Stimulated activated CD8-positive, alpha-beta memory T cell treated with anti-CD3 and anti-CD28 coated beads, Interleukin-2, amount 100 ng/mL, for 48 hours (primary cell): ENCODE results near the gene ERFE.

ENCODE experiments used
- DNase-seq, 2 donors: peaks; one replicate each; pipeline ENCODE4 v3.0.0-alpha.2; 2020; ENCODE audit warnings: low read depth in 2 of 2

Gene ERFE

GRCh38 chr2:238126338-238126737 lies 32.4 kb upstream of the ERFE start:
- DNase-seq: no peak

- no peak for DNase-seq
Measured at GRCh38 chr2:238126775-238127164, 32.0 kb upstream of the ERFE start.

DNA sequence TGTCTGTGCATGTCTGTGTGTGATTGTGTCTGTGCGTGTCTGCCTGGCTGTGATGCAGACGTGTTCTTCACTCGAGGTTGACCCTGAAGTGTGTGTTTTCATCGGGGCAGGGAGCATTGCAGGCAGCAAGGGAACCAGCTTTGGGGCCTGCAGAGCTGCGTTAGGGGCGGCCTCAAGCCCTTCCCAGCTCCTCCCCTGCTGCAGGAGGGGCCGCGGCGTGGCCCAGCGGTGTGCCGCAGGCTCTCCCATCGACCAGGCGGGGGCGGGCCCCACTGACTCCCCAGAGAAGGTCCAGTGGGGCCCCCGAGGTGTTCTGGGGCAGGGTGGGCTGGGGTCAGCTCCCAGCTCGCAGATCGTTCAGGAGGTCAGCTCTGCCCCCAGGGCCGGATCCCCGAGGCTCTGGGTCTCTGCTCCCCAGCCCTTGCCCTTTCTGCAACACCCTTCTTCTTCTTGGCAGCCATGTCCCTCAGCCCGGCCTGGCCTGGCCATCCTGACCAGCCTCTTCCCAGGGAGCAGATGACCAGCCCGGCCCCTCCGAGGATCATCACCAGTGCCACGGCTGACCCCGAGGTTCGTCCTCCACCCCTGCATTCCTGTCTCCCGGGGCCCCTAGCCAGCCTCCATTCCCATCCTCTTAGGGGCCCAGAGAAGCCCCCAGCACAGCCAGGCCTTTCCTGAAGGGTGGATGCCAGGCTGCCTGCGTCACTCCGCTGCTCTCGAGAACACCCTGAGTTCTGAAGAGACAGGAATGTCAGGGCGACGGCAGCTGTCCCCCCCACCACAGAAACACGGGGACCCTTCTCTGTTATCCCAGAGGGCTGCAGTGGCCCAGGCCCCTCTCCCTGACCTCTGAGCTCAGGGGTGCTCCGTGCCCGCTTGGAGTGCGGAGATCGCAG lies 31.4 kb upstream of the ERFE start:
- DNase-seq: no peak

GRCh38 chr2:238128061-238128440 lies 30.7 kb upstream of the ERFE start:
- DNase-seq: no peak

DNA sequence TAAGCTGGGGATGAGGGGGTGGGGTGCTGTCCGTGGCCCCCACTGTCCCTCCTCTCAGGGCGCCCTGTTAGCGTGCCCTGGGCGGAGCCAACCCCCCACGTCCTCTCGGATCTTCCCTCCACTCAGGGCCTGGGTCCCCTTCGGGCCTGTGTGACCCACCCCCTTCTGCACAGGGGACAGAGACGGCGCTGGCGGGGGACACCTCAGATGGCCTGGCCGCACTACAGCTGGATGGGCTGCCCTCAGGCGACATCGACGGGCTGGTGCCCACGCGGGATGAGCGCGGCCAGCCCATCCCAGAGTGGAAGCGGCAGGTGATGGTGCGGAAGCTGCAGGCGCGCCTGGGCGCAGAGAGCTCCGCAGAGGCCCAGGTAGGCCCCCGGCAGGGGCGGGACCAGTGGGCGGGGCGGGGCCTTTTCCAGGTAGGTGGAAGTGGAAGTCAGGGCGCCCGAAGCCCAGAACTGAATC lies 30.2 kb upstream of the ERFE start:
- DNase-seq: no peak

- DNase-seq: no peak
Measured at GRCh38 chr2:238129166-238130010, 29.4 kb upstream of the ERFE start.

DNA sequence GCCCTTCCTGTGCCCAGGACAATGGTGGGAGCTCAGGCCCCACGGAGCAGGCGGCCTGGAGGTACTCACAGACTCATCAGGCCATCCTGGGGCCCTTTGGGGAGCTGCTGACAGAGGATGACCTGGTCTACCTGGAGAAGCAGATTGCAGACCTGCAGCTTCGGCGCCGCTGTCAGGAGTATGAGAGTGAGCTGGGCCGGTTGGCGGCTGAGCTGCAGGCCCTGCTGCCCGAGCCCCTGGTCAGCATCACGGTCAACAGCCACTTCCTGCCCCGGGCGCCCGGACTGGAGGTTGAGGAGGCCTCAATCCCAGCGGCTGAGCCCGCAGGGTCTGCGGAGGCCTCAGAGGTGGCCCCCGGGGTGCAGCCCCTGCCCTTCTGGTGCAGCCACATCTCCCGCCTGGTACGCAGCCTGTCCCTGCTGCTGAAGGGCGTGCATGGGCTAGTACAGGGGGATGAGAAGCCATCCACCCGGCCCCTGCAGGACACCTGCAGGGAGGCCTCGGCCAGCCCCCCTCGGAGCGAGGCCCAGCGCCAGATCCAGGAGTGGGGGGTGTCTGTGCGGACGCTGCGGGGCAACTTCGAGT lies 28.6 kb upstream of the ERFE start:
- no peak for DNase-seq

DNA sequence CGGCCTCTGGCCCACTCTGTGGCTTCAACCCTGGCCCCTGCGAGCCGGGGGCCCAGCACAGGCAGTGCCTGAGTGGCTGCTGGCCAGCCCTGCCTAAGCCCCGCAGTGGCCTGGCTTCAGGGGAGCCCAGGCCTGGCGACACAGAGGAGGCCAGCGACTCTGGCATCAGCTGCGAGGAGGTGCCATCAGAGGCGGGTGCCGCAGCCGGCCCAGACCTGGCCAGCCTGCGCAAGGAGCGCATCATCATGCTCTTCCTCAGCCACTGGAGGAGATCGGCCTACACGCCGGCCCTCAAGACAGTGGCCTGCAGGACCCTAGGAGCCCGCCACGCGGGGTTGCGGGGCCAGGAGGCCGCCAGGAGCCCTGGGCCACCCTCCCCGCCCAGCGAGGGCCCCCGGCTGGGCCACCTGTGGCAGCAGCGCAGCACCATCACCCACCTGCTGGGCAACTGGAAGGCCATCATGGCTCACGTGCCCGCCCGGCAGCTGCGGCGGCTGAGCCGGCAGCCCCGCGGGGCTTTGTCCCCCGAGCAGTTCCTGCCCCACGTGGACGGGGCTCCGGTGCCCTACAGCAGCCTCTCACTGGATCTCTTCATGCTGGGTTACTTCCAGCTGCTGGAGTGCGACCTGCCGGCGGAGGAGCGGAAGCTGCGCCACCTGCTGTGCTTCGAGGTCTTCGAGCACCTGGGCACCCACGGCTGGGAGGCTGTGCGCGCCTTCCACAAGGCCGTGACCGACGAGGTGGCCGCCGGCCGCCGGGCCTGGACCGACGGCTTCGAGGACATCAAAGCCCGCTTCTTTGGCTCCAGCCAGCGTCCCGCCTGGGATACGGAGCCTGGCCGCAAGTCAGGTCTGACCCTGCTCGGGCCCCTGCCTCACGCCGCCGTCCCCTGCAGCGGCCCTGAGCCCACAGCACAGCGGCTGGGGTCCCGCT lies 27.8 kb upstream of the ERFE start:
- no peak for DNase-seq

- DNase-seq: no peak
Measured at GRCh38 chr2:238131761-238132462, 26.9 kb upstream of the ERFE start.

DNA sequence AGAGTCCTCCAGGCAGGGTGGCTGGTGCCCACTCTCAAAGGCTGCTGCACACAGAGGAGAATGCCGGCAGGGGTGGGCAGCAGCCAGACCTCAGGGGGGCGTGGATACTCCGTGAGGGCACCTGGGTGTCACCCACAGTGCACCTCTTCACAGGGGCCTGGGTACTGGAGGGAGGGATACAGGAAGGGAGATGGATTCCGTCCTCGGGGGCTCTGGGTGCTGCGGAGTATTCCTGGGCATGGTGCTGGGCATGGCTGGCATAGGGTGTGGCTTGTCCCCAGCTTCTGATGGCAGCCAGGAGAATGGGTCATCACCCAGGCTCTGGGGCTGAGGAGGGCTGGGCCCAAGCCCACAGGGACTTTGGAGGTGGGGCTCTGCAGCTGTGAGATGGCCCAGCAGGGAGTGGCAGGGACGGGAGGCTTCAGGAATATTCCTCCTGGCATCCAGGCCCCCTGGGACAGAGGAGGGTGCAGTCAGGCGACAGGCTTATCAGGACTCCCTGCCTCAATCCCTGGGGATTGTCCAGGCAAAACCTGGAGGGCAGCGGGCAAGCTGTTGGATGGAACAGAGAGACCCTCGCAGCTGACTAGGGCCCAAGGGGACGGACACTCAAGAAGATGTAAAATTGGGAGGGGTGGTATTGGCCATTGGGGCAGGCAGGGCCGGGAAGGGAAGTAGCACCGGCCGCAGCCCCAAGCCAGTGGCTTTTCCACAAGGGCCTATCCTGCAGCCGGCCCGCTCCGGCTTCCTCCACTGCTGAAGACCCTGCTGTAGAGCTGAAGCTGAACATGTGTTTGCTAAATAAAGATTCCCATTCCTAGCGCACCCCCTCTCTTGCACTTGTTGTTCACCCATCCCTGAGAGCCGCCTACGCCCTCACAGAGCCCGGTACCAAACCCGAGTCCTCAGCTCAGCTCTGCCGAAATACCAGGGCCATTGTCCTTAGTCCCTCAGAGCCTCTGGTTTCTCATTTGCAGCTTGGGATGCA lies 26.0 kb upstream of the ERFE start:
- no peak for DNase-seq

GRCh38 chr2:238133499-238134392 lies 25.0 kb upstream of the ERFE start:
- no peak for DNase-seq

DNA sequence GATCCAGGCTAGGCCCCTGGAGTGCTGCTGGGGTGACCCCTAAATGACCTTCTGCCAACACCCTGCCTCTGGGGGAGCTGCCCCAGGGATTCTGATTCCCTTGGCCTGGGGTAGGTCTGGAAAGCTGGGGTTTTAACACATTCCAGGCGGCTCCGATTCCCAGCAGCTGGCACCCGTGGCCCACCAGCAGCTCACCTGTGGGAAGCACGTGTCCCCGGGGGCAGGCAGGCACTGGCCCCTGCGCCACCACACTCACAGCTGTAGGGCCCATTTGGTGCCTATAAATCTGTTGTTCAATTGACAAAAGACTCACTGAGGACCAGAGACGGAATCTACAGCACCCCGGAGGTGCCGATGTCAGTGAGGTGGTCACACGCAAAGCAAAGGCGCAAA lies 24.4 kb upstream of the ERFE start:
- no peak for DNase-seq

GRCh38 chr2:238135601-238136150 lies 23.1 kb upstream of the ERFE start:
- DNase-seq: no peak

DNA sequence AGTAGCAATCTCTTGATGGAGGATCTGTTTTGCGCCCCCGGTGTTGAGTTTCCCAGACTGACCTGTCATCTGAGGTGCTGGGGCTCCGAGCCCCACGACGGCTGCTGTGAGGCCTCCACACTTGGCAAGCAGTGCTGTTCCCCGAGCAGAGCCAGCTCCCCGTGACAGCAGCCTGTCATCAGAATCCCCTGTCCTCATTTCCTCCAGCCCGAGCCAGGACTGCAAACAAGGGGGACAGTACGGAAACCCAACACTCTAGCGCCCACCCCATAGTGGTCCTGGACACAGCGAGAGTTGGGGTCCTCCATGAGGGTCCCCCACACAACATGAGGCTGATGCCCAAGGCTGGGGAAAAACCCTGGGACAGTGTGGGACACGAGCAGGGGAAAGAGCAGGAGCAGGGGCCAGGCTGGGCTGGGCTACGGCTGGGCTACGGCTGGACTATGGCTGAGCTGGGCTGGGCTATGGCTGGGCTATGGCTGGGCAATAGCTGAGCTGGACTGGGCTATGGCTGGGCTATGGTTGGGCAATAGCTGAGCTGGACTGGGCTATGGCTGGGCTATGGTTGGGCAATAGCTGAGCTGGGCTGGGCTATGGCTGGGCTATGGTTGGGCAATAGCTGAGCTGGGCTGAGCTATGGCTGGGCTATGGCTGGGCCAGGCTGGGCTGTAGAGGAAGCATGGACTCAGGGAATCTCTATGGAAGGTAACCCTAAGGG lies 21.8 kb upstream of the ERFE start:
- DNase-seq: no peak

- no peak for DNase-seq
Measured at GRCh38 chr2:238137885-238138284, 20.9 kb upstream of the ERFE start.

DNA sequence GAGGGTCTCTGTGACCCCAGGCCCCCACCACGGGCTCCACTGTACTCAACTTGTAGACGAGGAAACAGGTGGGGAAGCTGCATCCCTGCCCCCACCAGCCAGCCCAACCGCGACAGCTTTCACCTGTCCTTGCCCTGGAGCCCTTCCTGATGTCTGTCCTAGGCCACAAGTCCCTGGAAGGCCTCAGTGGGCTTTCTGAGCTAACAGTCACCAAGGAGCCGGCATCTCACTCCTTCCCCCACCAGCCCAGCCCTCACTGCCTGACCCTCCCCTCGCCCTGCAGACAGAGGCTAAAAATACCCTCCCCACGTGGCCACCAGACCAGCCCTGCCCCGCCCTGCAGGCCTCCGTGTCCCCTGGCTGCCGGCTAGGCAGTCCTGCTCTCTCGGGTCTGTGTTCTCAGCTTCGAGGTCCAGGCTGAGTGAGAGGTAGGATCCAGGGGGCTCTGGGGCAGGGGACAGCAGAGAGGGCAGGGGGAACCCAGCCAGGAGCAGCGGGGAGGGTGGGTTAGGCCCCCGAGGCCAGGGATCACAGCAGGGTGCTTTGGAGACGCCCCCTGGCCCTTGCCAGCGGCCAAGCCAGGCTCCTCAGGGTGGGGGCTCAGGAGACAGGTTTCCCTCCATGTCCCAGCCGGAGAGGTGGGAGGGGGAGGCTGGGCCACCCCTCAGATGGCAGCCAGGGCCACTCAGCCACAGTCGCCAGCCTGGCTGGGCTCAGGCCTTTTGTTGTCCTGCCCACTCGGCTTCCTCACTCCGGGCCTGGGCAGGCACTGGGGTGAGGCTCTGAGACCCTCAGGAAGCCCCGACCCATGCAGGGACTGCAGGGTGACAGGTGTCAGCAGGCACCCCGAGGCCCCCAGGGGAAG lies 20.2 kb upstream of the ERFE start, which contains the start of gene KLHL30:
Gene KLHL30 (plus strand): TSS at position 338 of the 865 bp plus-strand sequence. CDS start 2,087 bp downstream, outside the sequence.
- DNase-seq: no peak
